Measurements from ENCODE around the gene MBNL1. TPM values are rescaled to one million over a fixed set of nuclear protein-coding genes. Genes with fewer than 3 reads are reported as not detected.

The MBNL1 gene
- total RNA-seq, 5 donors from 2014 or later (not counting 1 experiment from before 2014, with no cell fraction given) = 408 to 705 (median 423) TPM

GRCh38 chr3:152486364-152486763 is 217.6 kb downstream of the MBNL1 start:
- Mint-ChIP-seq H3K9me3 (peaks cover 4 to 18% (median 11%) of the 10 kb centered on the region in 3 donors), H3K4me3 (no peak overlapping the region), H3K36me3 (peaks cover 36% of the 10 kb centered on the region), H3K4me1 (no peaks in the 10 kb centered on the region), H3K27me3 (peaks cover 0 to 8% of the 10 kb centered on the region in 2 donors), H3K27ac (no peak overlapping the region)
- no peak for ATAC-seq (replicated peaks in 1 of 4)
- Histone ChIP-seq H3K4me3 (ENCODE audit: control insufficient read depth in 1 of 2, extremely low read depth in 1 of 2, low read length in 1 of 2) (no peak overlapping the region), H3K36me3 (ENCODE audit: control insufficient read depth in 2 of 2, extremely low read depth in 1 of 2, insufficient read depth in 1 of 2, low read length in 1 of 2) (no peaks in the 10 kb centered on the region), H3K9me3 (no peaks in the 10 kb centered on the region), H3K27ac (ENCODE audit: low read length) (no peak overlapping the region), H3K27me3 (replicated peaks in 1 of 2; ENCODE audit: control insufficient read depth in 2 of 2, extremely low read depth in 1 of 2, insufficient read depth in 2 of 2, low read length in 1 of 2) (peaks cover 0 to 6% of the 10 kb centered on the region in 2 experiments), H3K4me1 (ENCODE audit: control insufficient read depth in 1 of 2, extremely low read depth in 1 of 2, insufficient read depth in 2 of 2, low read length in 2 of 2) (no peaks in the 10 kb centered on the region)
- POLR2A ChIA-PET = no interaction called here
- no peak for DNase-seq
- CTCF ChIA-PET = interaction anchor here in 1 of 2 donors (0.9 kb wide), 1 partner anchor 38 kb away, joined by 3 read pairs; no protein-coding TSS in a partner anchor
- no CpG with 5 or more reads among the region's 1 CpG for WGBS (ENCODE audit: insufficient coverage)

- H3K36me3 ChIP-seq (ENCODE audit: control insufficient read depth in 2 of 2, extremely low read depth in 1 of 2, insufficient read depth in 1 of 2, low read length in 1 of 2) = no peaks in the 10 kb centered on the region
- H3K4me1 ChIP-seq (ENCODE audit: control insufficient read depth in 1 of 2, extremely low read depth in 1 of 2, insufficient read depth in 2 of 2, low read length in 2 of 2) = no peaks in the 10 kb centered on the region
- no peak for ATAC-seq (replicated peaks in 1 of 4)
- WGBS (ENCODE audit: insufficient coverage) = 75% methylated on average over 1 of the region's 1 CpG
- Mint-ChIP-seq H3K9me3 (peaks cover 0 to 3% (median 0%) of the 10 kb centered on the region in 3 donors), H3K36me3 (peaks cover 20% of the 10 kb centered on the region), H3K27ac (no peak overlapping the region), H3K27me3 (peaks cover 0 to 6% of the 10 kb centered on the region in 2 donors), H3K4me3 (no peak overlapping the region), H3K4me1 (no peaks in the 10 kb centered on the region)
- POLR2A ChIA-PET = no interaction called here
- no peak for DNase-seq
- CTCF ChIA-PET = no interaction called here
- no peak overlapping the region for H3K27ac ChIP-seq (ENCODE audit: low read length)
- H3K9me3 ChIP-seq = no peaks in the 10 kb centered on the region
- peaks cover 0 to 6% of the 10 kb centered on the region in 2 experiments for H3K27me3 ChIP-seq (replicated peaks in 1 of 2; ENCODE audit: control insufficient read depth in 2 of 2, extremely low read depth in 1 of 2, insufficient read depth in 2 of 2, low read length in 1 of 2)
- no peak overlapping the region for H3K4me3 ChIP-seq (ENCODE audit: control insufficient read depth in 1 of 2, extremely low read depth in 1 of 2, low read length in 1 of 2)
Observed at GRCh38 chr3:152488449-152488848, 219.7 kb downstream of the MBNL1 start.

DNA sequence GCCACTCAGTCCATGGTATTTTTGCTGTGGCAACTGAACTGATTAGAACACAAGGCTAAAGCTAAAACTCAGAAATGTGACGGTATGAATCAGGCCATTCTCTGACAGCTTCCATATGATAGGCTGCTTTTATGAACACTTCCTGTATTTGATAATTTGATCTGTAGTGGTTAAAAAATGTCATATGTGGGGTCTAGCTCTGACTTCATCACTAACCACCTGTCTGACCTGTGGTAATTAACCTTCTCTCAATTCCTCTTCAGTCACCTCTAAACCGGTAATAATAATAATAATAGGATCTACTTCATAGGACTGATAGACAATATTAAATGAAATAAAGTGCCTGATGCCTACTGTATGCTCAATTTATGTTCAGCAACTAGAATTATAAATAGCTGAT is 223.2 kb downstream of the MBNL1 start:
- Histone ChIP-seq H3K27me3 (replicated peaks in 1 of 2; ENCODE audit: control insufficient read depth in 2 of 2, extremely low read depth in 1 of 2, insufficient read depth in 2 of 2, low read length in 1 of 2) (peaks cover 0 to 2% of the 10 kb centered on the region in 2 experiments), H3K27ac (ENCODE audit: low read length) (no peak overlapping the region), H3K9me3 (no peaks in the 10 kb centered on the region), H3K4me3 (ENCODE audit: control insufficient read depth in 1 of 2, extremely low read depth in 1 of 2, low read length in 1 of 2) (no peak overlapping the region), H3K36me3 (ENCODE audit: control insufficient read depth in 2 of 2, extremely low read depth in 1 of 2, insufficient read depth in 1 of 2, low read length in 1 of 2) (no peaks in the 10 kb centered on the region), H3K4me1 (ENCODE audit: control insufficient read depth in 1 of 2, extremely low read depth in 1 of 2, insufficient read depth in 2 of 2, low read length in 2 of 2) (no peaks in the 10 kb centered on the region)
- H3K9me3 Mint-ChIP-seq = no peaks in the 10 kb centered on the region
- H3K4me3 Mint-ChIP-seq = no peak overlapping the region
- peaks cover 10% of the 10 kb centered on the region for H3K36me3 Mint-ChIP-seq
- H3K4me1 Mint-ChIP-seq = peaks cover 0 to 3% (median under 1%) of the 10 kb centered on the region in 3 donors
- H3K27ac Mint-ChIP-seq = no peak overlapping the region
- no peak for ATAC-seq (replicated peaks in 1 of 4)
- H3K27me3 Mint-ChIP-seq = no peaks in the 10 kb centered on the region
- no CpG with 5 or more reads among the region's 2 CpGs for WGBS (ENCODE audit: insufficient coverage)
- POLR2A ChIA-PET = no interaction called here
- CTCF ChIA-PET = interaction anchor here in 1 of 2 donors (0.8 kb wide), 1 partner anchor 25 kb away, joined by 3 read pairs; no protein-coding TSS in a partner anchor
- DNase-seq = no peak

GRCh38 chr3:152496286-152496685 is 227.6 kb downstream of the MBNL1 start:
- 80% methylated on average over 1 of the region's 1 CpG for WGBS (ENCODE audit: insufficient coverage)
- ChIA-PET CTCF (interaction anchor here in 1 of 2 donors (0.6 to 1.1 kb wide), 2 partner anchors 11 to 550 kb away, joined by 3 to 4 read pairs; no protein-coding TSS in a partner anchor), POLR2A (no interaction called here)
- no peak for ATAC-seq (replicated peaks in 1 of 4)
- Histone ChIP-seq H3K4me3 (ENCODE audit: control insufficient read depth in 1 of 2, extremely low read depth in 1 of 2, low read length in 1 of 2) (no peak overlapping the region), H3K4me1 (ENCODE audit: control insufficient read depth in 1 of 2, extremely low read depth in 1 of 2, insufficient read depth in 2 of 2, low read length in 2 of 2) (peaks cover 0 to 5% of the 10 kb centered on the region in 2 experiments), H3K27me3 (replicated peaks in 1 of 2; ENCODE audit: control insufficient read depth in 2 of 2, extremely low read depth in 1 of 2, insufficient read depth in 2 of 2, low read length in 1 of 2) (no peaks in the 10 kb centered on the region), H3K9me3 (no peaks in the 10 kb centered on the region), H3K27ac (ENCODE audit: low read length) (no peak overlapping the region), H3K36me3 (ENCODE audit: control insufficient read depth in 2 of 2, extremely low read depth in 1 of 2, insufficient read depth in 1 of 2, low read length in 1 of 2) (no peaks in the 10 kb centered on the region)
- Mint-ChIP-seq H3K4me1 (peaks cover 8 to 17% (median 12%) of the 10 kb centered on the region in 3 donors), H3K9me3 (no peaks in the 10 kb centered on the region), H3K36me3 (no peaks in the 10 kb centered on the region), H3K27me3 (no peaks in the 10 kb centered on the region), H3K27ac (no peak overlapping the region), H3K4me3 (no peak overlapping the region)
- DNase-seq = no peak

GRCh38 chr3:152496716-152497115 is 228.0 kb downstream of the MBNL1 start:
- Mint-ChIP-seq H3K4me3 (no peak overlapping the region), H3K9me3 (peaks cover 0 to under 1% (median 0%) of the 10 kb centered on the region in 3 donors), H3K4me1 (peaks cover 8 to 17% (median 12%) of the 10 kb centered on the region in 3 donors), H3K27ac (no peak overlapping the region), H3K27me3 (no peaks in the 10 kb centered on the region), H3K36me3 (no peaks in the 10 kb centered on the region)
- no peak for DNase-seq
- no peak overlapping the region for H3K4me3 ChIP-seq (ENCODE audit: control insufficient read depth in 1 of 2, extremely low read depth in 1 of 2, low read length in 1 of 2)
- no peaks in the 10 kb centered on the region for H3K27me3 ChIP-seq (replicated peaks in 1 of 2; ENCODE audit: control insufficient read depth in 2 of 2, extremely low read depth in 1 of 2, insufficient read depth in 2 of 2, low read length in 1 of 2)
- no peaks in the 10 kb centered on the region for H3K36me3 ChIP-seq (ENCODE audit: control insufficient read depth in 2 of 2, extremely low read depth in 1 of 2, insufficient read depth in 1 of 2, low read length in 1 of 2)
- H3K4me1 ChIP-seq (ENCODE audit: control insufficient read depth in 1 of 2, extremely low read depth in 1 of 2, insufficient read depth in 2 of 2, low read length in 2 of 2) = peaks cover 0 to 5% of the 10 kb centered on the region in 2 experiments
- ChIA-PET POLR2A (interaction anchor here in 1 of 2 donors (0.7 kb wide), 1 partner anchor 54 kb away, joined by 4 read pairs; no protein-coding TSS in a partner anchor), CTCF (interaction anchor here (0.6 to 1.1 kb wide), 2 partner anchors 10 to 606 kb away, joined by 3 to 4 read pairs; no protein-coding TSS in a partner anchor)
- ATAC-seq (replicated peaks in 1 of 4) = no peak
- no CpG with 5 or more reads among the region's 1 CpG for WGBS (ENCODE audit: insufficient coverage)
- no peaks in the 10 kb centered on the region for H3K9me3 ChIP-seq
- H3K27ac ChIP-seq (ENCODE audit: low read length) = no peak overlapping the region

DNA sequence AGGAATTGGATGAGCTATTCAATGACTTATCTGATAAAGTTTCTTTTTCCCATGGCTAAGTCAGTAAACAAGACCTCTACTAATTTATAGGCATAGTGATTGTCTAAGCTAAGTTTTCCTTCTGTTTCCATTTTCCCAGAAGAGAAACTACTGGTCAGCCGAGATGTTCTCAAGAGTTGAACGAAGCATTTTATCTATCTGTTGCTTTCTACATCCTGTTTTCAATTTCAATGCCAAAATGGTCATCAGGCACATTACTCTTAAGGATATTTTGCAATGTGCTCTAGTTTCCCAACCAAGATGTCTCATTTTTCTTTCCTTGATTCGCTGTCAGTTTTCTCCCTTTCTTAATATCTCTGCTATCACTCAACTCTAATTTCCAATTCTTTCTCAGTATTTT is 228.7 kb downstream of the MBNL1 start:
- peaks cover 0 to 5% of the 10 kb centered on the region in 2 experiments for H3K4me1 ChIP-seq (ENCODE audit: control insufficient read depth in 1 of 2, extremely low read depth in 1 of 2, insufficient read depth in 2 of 2, low read length in 2 of 2)
- no peak overlapping the region for H3K27ac ChIP-seq (ENCODE audit: low read length)
- CTCF ChIA-PET = interaction anchor here (0.6 to 1.1 kb wide), 2 partner anchors 10 to 607 kb away, joined by 3 to 4 read pairs; no protein-coding TSS in a partner anchor
- peaks cover 8 to 17% (median 12%) of the 10 kb centered on the region in 3 donors for H3K4me1 Mint-ChIP-seq
- no peaks in the 10 kb centered on the region for H3K9me3 ChIP-seq
- H3K4me3 Mint-ChIP-seq = no peak overlapping the region
- peaks cover 0 to 5% (median 4%) of the 10 kb centered on the region in 3 donors for H3K9me3 Mint-ChIP-seq
- no peaks in the 10 kb centered on the region for H3K27me3 Mint-ChIP-seq
- ATAC-seq (replicated peaks in 1 of 4) (no peak), DNase-seq (no peak)
- H3K36me3 Mint-ChIP-seq = peaks cover 5% of the 10 kb centered on the region
- POLR2A ChIA-PET = interaction anchor here in 1 of 2 donors (0.7 kb wide), 1 partner anchor 55 kb away, joined by 4 read pairs; no protein-coding TSS in a partner anchor
- H3K4me3 ChIP-seq (ENCODE audit: control insufficient read depth in 1 of 2, extremely low read depth in 1 of 2, low read length in 1 of 2) = no peak overlapping the region
- H3K27ac Mint-ChIP-seq = peak overlapping the region in 1 of 2 donors; percentile 13
- H3K36me3 ChIP-seq (ENCODE audit: control insufficient read depth in 2 of 2, extremely low read depth in 1 of 2, insufficient read depth in 1 of 2, low read length in 1 of 2) = no peaks in the 10 kb centered on the region
- H3K27me3 ChIP-seq (replicated peaks in 1 of 2; ENCODE audit: control insufficient read depth in 2 of 2, extremely low read depth in 1 of 2, insufficient read depth in 2 of 2, low read length in 1 of 2) = no peaks in the 10 kb centered on the region
- WGBS (ENCODE audit: insufficient coverage) = 30% methylated on average over 2 of the region's 3 CpGs
